Vagina (tissue), 2 donors: ENCODE results near the gene TSPAN15. TPM values are rescaled to one million over a fixed set of nuclear protein-coding genes. Genes with fewer than 3 reads are reported as not detected.

Experiments
- DNase-seq, 2 donors: peaks; one replicate each; pipeline ENCODE4 v3.0.0-alpha.2; 2017; ENCODE audit errors: extremely low spot score in 2 of 2
- H3K27ac ChIP-seq: fragments of 200-600 bp; sonication (generic); one replicate; pipeline ENCODE4 v1.5.1; 2019
- H3K27me3 ChIP-seq: fragments of 200-600 bp; sonication (generic); one replicate; pipeline ENCODE4 v1.5.1; 2019
- H3K36me3 ChIP-seq, 2 donors: fragments of 200-600 bp; sonication (generic); one replicate each; pipeline ENCODE4 v1.5.1; 2017 to 2019
- H3K4me1 ChIP-seq: fragments of 200-600 bp; sonication (generic); one replicate; pipeline ENCODE4 v1.5.1; 2019
- H3K4me3 ChIP-seq, 2 donors: fragments of 200-600 bp; sonication (generic); 1 replicate in 1 of 2; 2 replicates in 1 of 2; pipeline ENCODE4 v1.5.1; 2016 to 2019
- H3K9me3 ChIP-seq: fragments of 200-600 bp; sonication (generic); one replicate; pipeline ENCODE4 v1.5.1; 2019
- POLR2A ChIP-seq, 2 donors: fragments of 450-650 bp; IDR thresholded peaks; one replicate each; pipeline ENCODE4 v1.6.1; 2017; ENCODE audit warnings: antibody characterized with exemption in 2 of 2, mild to moderate bottlenecking in 2 of 2, moderate library complexity in 2 of 2
- POLR2AphosphoS5 ChIP-seq, 2 donors: sonication (generic); formaldehyde crosslinking; IDR thresholded peaks; one replicate each; pipeline ENCODE4 v1.9.0; 2017; ENCODE audit warnings: antibody characterized with exemption in 2 of 2, mild to moderate bottlenecking in 2 of 2, low read depth in 1 of 2; ENCODE audit not compliant: insufficient read depth in 1 of 2
- intact Hi-C: fragments of 100-400 bp; cut with DNase I; formaldehyde crosslinking; loops from one replicate; pipeline ENCODE4 v1.15.1; 2023
- total RNA-seq: library from RNA; depleted of rRNA; stranded (reverse); fragments of >200 nt; gene quantifications from one replicate; pipeline ENCODE4 v1.2.3, GENCODE V29; 2016
- TF ChIP-seq, protein P1 (sequence below), 3 experiments: fragments of 450-650 bp in 2 of 3; fragments of 200-600 bp in 1 of 3; sonication (generic) in 1 of 3; IDR thresholded peaks; one replicate each; pipeline ENCODE4 v1.5.1; 2017 to 2019; ENCODE audit warnings: antibody characterized with exemption in 3 of 3, mild to moderate bottlenecking in 2 of 3, moderate library complexity in 2 of 3

Gene TSPAN15
- total RNA-seq, 1 donor from 2014 or later: 26.5 TPM

DNA sequence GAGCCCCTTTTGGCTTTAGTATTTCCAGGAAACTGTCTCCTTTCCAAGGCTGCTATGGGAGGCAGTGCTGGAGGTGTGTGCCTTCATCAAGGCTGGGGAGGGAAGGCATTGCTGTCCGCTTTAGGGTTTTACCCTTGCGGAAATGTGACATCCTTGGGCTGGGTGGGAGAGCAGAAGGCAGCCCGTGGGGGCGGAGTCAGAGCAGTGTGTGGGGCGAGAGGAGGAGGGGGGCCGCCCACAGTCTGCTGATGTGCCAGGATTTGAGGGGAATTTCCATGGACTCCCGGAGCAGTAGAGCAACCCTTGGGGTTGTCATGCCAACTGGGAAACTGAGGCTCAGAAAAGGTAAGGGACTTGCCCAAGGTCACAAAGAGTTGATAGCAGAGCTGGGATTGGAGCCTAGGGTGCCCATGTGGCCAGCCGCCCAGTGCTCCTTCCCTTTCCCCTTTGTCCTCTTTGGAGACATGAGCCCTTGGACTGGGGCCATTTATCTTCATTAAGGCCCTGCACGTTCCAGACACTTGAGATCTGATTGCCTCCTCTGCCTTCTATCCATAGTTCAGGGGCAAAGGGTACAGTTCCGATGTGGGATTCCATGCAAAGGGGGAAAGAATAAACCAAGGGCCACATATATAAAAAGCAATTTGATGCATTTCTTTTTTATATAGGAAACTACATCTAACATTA lies 22.2 kb downstream of the TSPAN15 start:
- DNase-seq: no peak
- intact Hi-C loops: no loop called here
- TF ChIP-seq, protein P1, sequence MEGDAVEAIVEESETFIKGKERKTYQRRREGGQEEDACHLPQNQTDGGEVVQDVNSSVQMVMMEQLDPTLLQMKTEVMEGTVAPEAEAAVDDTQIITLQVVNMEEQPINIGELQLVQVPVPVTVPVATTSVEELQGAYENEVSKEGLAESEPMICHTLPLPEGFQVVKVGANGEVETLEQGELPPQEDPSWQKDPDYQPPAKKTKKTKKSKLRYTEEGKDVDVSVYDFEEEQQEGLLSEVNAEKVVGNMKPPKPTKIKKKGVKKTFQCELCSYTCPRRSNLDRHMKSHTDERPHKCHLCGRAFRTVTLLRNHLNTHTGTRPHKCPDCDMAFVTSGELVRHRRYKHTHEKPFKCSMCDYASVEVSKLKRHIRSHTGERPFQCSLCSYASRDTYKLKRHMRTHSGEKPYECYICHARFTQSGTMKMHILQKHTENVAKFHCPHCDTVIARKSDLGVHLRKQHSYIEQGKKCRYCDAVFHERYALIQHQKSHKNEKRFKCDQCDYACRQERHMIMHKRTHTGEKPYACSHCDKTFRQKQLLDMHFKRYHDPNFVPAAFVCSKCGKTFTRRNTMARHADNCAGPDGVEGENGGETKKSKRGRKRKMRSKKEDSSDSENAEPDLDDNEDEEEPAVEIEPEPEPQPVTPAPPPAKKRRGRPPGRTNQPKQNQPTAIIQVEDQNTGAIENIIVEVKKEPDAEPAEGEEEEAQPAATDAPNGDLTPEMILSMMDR (IDR thresholded peaks at IDR 0.05): no peak
- TF ChIP-seq POLR2A (IDR thresholded peaks at IDR 0.05): no peak
- H3K9me3 ChIP-seq: no peaks in the 10 kb centered on the region
- no peaks in the 10 kb centered on the region for H3K36me3 ChIP-seq
- peak overlapping the region; percentile 18 for H3K27ac ChIP-seq
- no peak overlapping the region for H3K4me3 ChIP-seq
- H3K27me3 ChIP-seq: no peaks in the 10 kb centered on the region
- peaks cover 33% of the 10 kb centered on the region for H3K4me1 ChIP-seq

DNA sequence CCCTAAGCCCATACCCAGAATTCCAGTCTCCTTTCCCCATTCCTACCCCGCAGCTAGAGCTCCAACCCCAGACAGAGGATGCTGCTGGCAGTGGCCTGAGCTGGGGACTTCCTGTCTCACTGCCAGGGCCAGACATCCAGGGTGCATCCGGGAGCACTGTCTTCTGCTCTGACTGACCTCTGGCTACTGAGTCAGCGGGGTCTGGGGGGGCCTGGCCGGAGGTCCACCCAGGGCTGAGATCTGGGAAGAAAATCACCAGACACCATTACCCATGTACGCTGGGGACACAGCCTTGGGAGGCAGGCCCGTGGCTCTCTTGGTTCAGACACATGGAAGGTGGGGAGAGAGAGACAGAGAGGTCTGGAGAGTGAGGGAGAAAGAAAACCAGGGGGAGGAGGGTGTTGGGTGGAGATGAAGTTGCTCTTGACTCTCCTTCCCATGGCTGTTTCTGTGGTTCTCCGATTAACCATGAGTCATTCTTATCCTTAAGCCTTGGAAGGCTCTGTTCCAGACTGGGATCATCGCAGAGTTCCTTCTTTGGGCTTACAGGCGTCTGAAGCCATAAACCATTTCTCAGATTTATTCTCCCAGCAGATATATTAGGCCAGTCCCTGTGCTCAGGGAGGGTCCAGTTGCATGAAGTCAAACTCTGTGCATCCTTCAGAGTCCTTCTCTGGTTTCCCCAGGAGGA lies 23.6 kb downstream of the TSPAN15 start:
- intact Hi-C loops: no loop called here
- Histone ChIP-seq H3K4me3 (no peak overlapping the region), H3K27ac (peak overlapping the region; percentile 34), H3K36me3 (no peaks in the 10 kb centered on the region), H3K27me3 (no peaks in the 10 kb centered on the region), H3K4me1 (peaks cover 42% of the 10 kb centered on the region), H3K9me3 (no peaks in the 10 kb centered on the region)
- TF ChIP-seq, protein P1 (IDR thresholded peaks at IDR 0.05): no peak
- TF ChIP-seq POLR2AphosphoS5 (IDR thresholded peaks at IDR 0.05; ENCODE audit: insufficient read depth in 1 of 2, low read depth in 1 of 2) (peak; percentile 49 to 53), POLR2A (IDR thresholded peaks at IDR 0.05) (no peak)
- DNase-seq: no peak

DNA sequence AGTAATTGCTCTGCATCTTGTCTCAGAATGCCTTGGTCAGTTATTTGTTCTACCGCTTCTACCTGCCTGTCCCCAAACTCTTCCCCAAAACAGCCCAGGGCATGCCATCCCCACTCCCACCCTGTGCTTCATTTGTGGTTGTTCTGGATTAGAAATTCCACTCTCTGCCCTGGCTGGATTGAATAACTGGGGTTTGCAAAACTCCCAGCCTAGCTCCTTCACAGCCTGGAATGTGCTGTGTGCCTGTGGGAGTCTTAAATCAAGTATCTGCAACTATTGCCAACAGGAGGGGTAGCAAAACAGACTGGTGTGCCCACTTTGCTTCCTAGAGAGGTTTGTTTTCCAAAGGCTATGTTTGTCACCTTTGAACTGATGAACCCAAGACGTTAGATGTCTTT lies 24.2 kb downstream of the TSPAN15 start:
- no peaks in the 10 kb centered on the region for H3K9me3 ChIP-seq
- no peaks in the 10 kb centered on the region for H3K36me3 ChIP-seq
- H3K27ac ChIP-seq: peak overlapping the region; percentile 34
- TF ChIP-seq, protein P1 (IDR thresholded peaks at IDR 0.05): no peak
- TF ChIP-seq POLR2AphosphoS5 (IDR thresholded peaks at IDR 0.05; ENCODE audit: insufficient read depth in 1 of 2, low read depth in 1 of 2) (no peak), POLR2A (IDR thresholded peaks at IDR 0.05) (no peak)
- DNase-seq: no peak
- intact Hi-C loops: no loop called here
- H3K4me3 ChIP-seq: no peak overlapping the region
- H3K4me1 ChIP-seq: peaks cover 45% of the 10 kb centered on the region
- H3K27me3 ChIP-seq: no peaks in the 10 kb centered on the region

DNA sequence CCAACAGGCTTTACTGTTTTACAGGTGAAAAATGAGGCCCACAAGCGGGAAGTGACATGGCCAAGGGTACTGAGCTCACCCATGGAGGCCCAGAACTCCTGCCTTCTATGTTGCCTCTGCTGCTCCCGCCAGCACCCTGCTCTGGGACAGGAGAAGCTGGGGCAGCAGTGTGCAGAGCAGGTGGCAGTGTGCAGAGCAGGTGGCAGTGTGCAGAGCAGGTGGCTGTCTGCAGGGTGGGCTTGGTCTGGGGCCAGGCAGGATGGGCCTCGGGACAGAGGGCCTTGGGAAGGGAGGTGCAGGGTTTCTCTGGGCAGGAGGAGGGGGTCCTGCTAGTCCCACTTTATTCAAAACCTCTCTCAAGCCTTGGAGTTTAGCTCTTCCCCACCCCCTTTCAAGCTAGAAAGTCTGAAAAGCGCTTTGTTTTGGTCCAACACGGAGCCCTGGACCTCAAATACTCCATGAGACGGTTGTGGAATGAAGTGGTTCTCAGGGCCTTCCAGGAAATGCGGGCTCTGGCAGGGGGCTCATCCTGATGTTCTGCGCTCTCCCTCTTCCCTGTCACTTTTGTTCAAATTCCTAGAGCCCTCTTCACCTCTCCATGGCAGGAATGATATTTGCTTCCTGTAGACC lies 26.8 kb downstream of the TSPAN15 start:
- Histone ChIP-seq H3K27ac (peak overlapping the region; percentile 65), H3K27me3 (no peaks in the 10 kb centered on the region), H3K36me3 (no peaks in the 10 kb centered on the region), H3K4me3 (no peak overlapping the region), H3K4me1 (peaks cover 44% of the 10 kb centered on the region), H3K9me3 (no peaks in the 10 kb centered on the region)
- intact Hi-C loops: no loop called here
- DNase-seq: no peak
- TF ChIP-seq POLR2A (IDR thresholded peaks at IDR 0.05) (no peak), POLR2AphosphoS5 (IDR thresholded peaks at IDR 0.05; ENCODE audit: insufficient read depth in 1 of 2, low read depth in 1 of 2) (no peak)
- TF ChIP-seq, protein P1 (IDR thresholded peaks at IDR 0.05): no peak
